ENCODE results near the gene UQCRQ.

DNA sequence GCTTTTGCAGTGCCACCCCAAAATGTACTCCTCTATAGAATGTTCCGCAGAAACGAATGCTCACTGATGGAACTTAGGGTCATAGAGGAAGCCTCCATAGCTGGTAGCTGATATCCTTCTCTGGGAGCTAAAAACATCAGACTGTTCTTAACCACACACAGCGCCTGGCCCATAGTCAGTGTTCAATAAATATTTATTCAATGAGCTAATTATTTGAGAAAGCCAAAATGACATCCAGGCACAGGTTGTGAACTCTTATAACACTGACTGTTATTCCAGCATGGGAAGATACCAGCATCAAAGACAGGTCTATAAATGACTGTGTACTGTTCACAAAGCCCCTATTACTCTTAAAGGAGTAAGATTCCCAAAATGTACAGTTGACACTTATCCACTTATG lies 13.1 kb upstream of the UQCRQ start:
- TF ChIP-seq, protein P1, sequence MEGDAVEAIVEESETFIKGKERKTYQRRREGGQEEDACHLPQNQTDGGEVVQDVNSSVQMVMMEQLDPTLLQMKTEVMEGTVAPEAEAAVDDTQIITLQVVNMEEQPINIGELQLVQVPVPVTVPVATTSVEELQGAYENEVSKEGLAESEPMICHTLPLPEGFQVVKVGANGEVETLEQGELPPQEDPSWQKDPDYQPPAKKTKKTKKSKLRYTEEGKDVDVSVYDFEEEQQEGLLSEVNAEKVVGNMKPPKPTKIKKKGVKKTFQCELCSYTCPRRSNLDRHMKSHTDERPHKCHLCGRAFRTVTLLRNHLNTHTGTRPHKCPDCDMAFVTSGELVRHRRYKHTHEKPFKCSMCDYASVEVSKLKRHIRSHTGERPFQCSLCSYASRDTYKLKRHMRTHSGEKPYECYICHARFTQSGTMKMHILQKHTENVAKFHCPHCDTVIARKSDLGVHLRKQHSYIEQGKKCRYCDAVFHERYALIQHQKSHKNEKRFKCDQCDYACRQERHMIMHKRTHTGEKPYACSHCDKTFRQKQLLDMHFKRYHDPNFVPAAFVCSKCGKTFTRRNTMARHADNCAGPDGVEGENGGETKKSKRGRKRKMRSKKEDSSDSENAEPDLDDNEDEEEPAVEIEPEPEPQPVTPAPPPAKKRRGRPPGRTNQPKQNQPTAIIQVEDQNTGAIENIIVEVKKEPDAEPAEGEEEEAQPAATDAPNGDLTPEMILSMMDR (conservative IDR thresholded peaks at IDR 0.05) = no peak
- no peak for TF ChIP-seq ZFX (IDR thresholded peaks at IDR 0.05)
